H1 (cell line): ENCODE results near the gene PDE4D. TPM values are rescaled to one million over a fixed set of nuclear protein-coding genes. Genes with fewer than 3 reads are reported as not detected.

ENCODE experiments used
- CTCF ChIA-PET: fragments of 300-600 bp; sonication (Branson Sonifier 250); formaldehyde crosslinking; loops from one replicate; lab custom pipeline; 2021; ENCODE audit not compliant: partially characterized antibody; lab: Charles Lee
- POLR2A ChIA-PET: fragments of 300-600 bp; sonication (Branson Sonifier 250); formaldehyde crosslinking; loops from one replicate; lab custom pipeline; 2021; ENCODE audit warnings: inconsistent platforms; ENCODE audit not compliant: partially characterized antibody; lab: Charles Lee
- DNase-seq, 2 experiments: peaks; one replicate each; pipeline versions ENCODE4 v3.0.0 to v3.0.0-alpha.2; 2010 to 2022; ENCODE audit warnings: low spot score in 2 of 2, low read depth in 1 of 2, mixed read lengths in 1 of 2
- FAIRE-seq: peaks from 2 replicates; lab custom pipeline; 2011; peaks lifted over from hg19 to GRCh38; lab: Jason Lieb, UNC
- H2AFZ ChIP-seq: 2 replicates; pipeline ENCODE4 v1.8.1; 2012; ENCODE audit warnings: low read length, inconsistent platforms
- H2AK5ac ChIP-seq: 2 replicates; pipeline ENCODE4 v1.6.1; 2013; ENCODE audit warnings: low read depth, low read length
- H2BK120ac ChIP-seq: replicated peaks from 2 replicates; pipeline ENCODE3; 2013; ENCODE audit warnings: low read depth, low read length, inconsistent platforms
- H2BK12ac ChIP-seq: 2 replicates; pipeline ENCODE4 v1.6.1; 2013; ENCODE audit warnings: low read depth, low read length
- H2BK15ac ChIP-seq: 2 replicates; pipeline ENCODE4 v1.6.1; 2013; ENCODE audit warnings: low read length
- H2BK20ac ChIP-seq: 2 replicates; pipeline ENCODE4 v1.6.1; 2013; ENCODE audit warnings: low read length
- H2BK5ac ChIP-seq: 2 replicates; pipeline ENCODE4 v1.6.1; 2013; ENCODE audit warnings: low read depth, low read length
- H3K14ac ChIP-seq: 2 replicates; pipeline ENCODE4 v1.6.1; 2013; ENCODE audit warnings: inconsistent platforms; ENCODE audit not compliant: insufficient read length
- H3K18ac ChIP-seq: 2 replicates; pipeline ENCODE4 v1.6.1; 2013; ENCODE audit warnings: low read length; ENCODE audit errors: extremely low read depth
- H3K23ac ChIP-seq: 2 replicates; pipeline ENCODE4 v1.6.1; 2013; ENCODE audit warnings: inconsistent platforms; ENCODE audit not compliant: insufficient read length
- H3K23me2 ChIP-seq: 2 replicates; pipeline ENCODE4 v1.6.1; 2013; ENCODE audit warnings: low read depth, low read length
- H3K27ac ChIP-seq: 2 replicates; pipeline ENCODE4 v1.6.1; 2011; ENCODE audit warnings: low read depth, low read length, inconsistent platforms
- H3K27me3 ChIP-seq, 4 experiments: replicated peaks in 1 of 4; 1 replicate in 1 of 4; 2 replicates in 3 of 4; pipeline versions ENCODE4 v1.6.1 to v1.8.1; 2011 to 2013; ENCODE audit warnings: low read length in 3 of 4, mild to moderate bottlenecking in 3 of 4, inconsistent platforms in 2 of 4, mixed read lengths in 2 of 4, moderate library complexity in 1 of 4; ENCODE audit not compliant: control insufficient read depth in 3 of 4, insufficient read depth in 3 of 4; ENCODE audit errors: extremely low read depth in 1 of 4
- H3K36me3 ChIP-seq, 4 experiments: 2 replicates each; pipeline versions ENCODE4 v1.6.1 to v1.8.1; 2011 to 2013; ENCODE audit warnings: mild to moderate bottlenecking in 4 of 4, low read length in 3 of 4, moderate library complexity in 2 of 4, control low read depth in 1 of 4, inconsistent platforms in 1 of 4; ENCODE audit not compliant: insufficient read depth in 4 of 4, control insufficient read depth in 2 of 4
- H3K4ac ChIP-seq: replicated peaks from 2 replicates; pipeline ENCODE3; 2013; ENCODE audit warnings: low read length, low read depth, mixed read lengths, inconsistent platforms; ENCODE audit not compliant: insufficient read length
- H3K4me1 ChIP-seq, 4 experiments: replicated peaks in 1 of 4; 1 replicate in 1 of 4; 2 replicates in 3 of 4; pipeline versions ENCODE4 v1.6.1 to v1.8.1; 2011 to 2013; ENCODE audit warnings: low read length in 3 of 4, inconsistent platforms in 2 of 4, mixed read lengths in 1 of 4; ENCODE audit not compliant: insufficient read depth in 4 of 4, control insufficient read depth in 3 of 4
- H3K4me2 ChIP-seq, 2 experiments: 2 replicates each; pipeline versions ENCODE4 v1.6.1 to v1.8.1; 2011 to 2013; ENCODE audit warnings: low read depth in 2 of 2, low read length in 2 of 2, control low read depth in 1 of 2, inconsistent platforms in 1 of 2, mild to moderate bottlenecking in 1 of 2; ENCODE audit not compliant: insufficient read depth in 1 of 2
- H3K4me3 ChIP-seq, 4 experiments: fragments of 200-600, 300-600 bp in 1 of 4; sonication (generic), shearing (Covaris generic), sonication (Bioruptor Twin) in 1 of 4; 2 replicates each; pipeline versions ENCODE4 v1.5.1 to v1.8.1; 2011 to 2016; ENCODE audit warnings: low read length in 4 of 4, low read depth in 3 of 4, control low read depth in 2 of 4, inconsistent platforms in 2 of 4, mild to moderate bottlenecking in 2 of 4, mixed read lengths in 1 of 4, moderate library complexity in 1 of 4; ENCODE audit not compliant: insufficient read depth in 2 of 4; ENCODE audit errors: extremely low read depth in 1 of 4
- H3K56ac ChIP-seq: replicated peaks from 2 replicates; pipeline ENCODE3; 2013; ENCODE audit warnings: low read depth, mild to moderate bottlenecking, mixed read lengths, low read length, inconsistent platforms; ENCODE audit not compliant: insufficient read length
- H3K79me1 ChIP-seq: 2 replicates; pipeline ENCODE4 v1.6.1; 2013; ENCODE audit warnings: low read depth, low read length, control low read depth
- H3K79me2 ChIP-seq, 2 experiments: 2 replicates each; pipeline versions ENCODE4 v1.6.1 to v1.8.1; 2012 to 2013; ENCODE audit warnings: low read length in 2 of 2, mild to moderate bottlenecking in 2 of 2, inconsistent platforms in 1 of 2; ENCODE audit not compliant: insufficient read depth in 2 of 2, control insufficient read depth in 1 of 2
- H3K9ac ChIP-seq, 4 experiments: replicated peaks in 1 of 4; 1 replicate in 1 of 4; 2 replicates in 3 of 4; pipeline versions ENCODE4 v1.6.1 to v1.8.1; 2011 to 2013; ENCODE audit warnings: low read depth in 3 of 4, low read length in 3 of 4, control low read depth in 2 of 4, mild to moderate bottlenecking in 2 of 4, moderate library complexity in 2 of 4, inconsistent platforms in 1 of 4; ENCODE audit errors: extremely low read depth in 1 of 4
- H3K9me3 ChIP-seq, 2 experiments: 2 replicates each; pipeline versions ENCODE4 v1.6.1 to v1.8.1; 2012 to 2013; ENCODE audit warnings: mild to moderate bottlenecking in 2 of 2, moderate library complexity in 2 of 2, control low read depth in 1 of 2, inconsistent platforms in 1 of 2, low read depth in 1 of 2, low read length in 1 of 2, mixed read lengths in 1 of 2; ENCODE audit not compliant: insufficient read depth in 2 of 2
- H4K20me1 ChIP-seq, 2 experiments: replicated peaks in 1 of 2; 2 replicates each; pipeline versions ENCODE3 to v1.8.1; 2011 to 2013; ENCODE audit warnings: inconsistent platforms in 2 of 2, low read length in 2 of 2, mild to moderate bottlenecking in 1 of 2; ENCODE audit not compliant: insufficient read depth in 2 of 2, control insufficient read depth in 1 of 2
- H4K5ac ChIP-seq: 2 replicates; pipeline ENCODE4 v1.6.1; 2013; ENCODE audit warnings: low read length, low read depth, mixed read lengths, inconsistent platforms; ENCODE audit not compliant: insufficient read length
- H4K8ac ChIP-seq: 2 replicates; pipeline ENCODE4 v1.8.0; 2013; ENCODE audit warnings: mild to moderate bottlenecking, moderate library complexity, low read length, inconsistent platforms; ENCODE audit not compliant: insufficient read depth; ENCODE audit errors: extremely low read depth
- H4K91ac ChIP-seq: replicated peaks from 2 replicates; pipeline ENCODE3; 2013; ENCODE audit warnings: low read length, mixed read lengths, inconsistent platforms; ENCODE audit not compliant: insufficient read length
- BACH1 ChIP-seq: IDR thresholded peaks from 2 replicates; pipeline ENCODE4 v1.6.1; 2012; ENCODE audit warnings: low read length, improper control_type of control experiment
- CBX8 ChIP-seq: fragments of 300-800, 300-1000 bp; sonication (generic); IDR thresholded peaks from 2 replicates; pipeline ENCODE4 v1.7.1; 2016; ENCODE audit warnings: low read depth, low read length, borderline replicate concordance
- CEBPB ChIP-seq: IDR thresholded peaks from 2 replicates; pipeline ENCODE4 v1.6.1; 2012; ENCODE audit warnings: low read depth, low read length
- EP300 ChIP-seq, 2 experiments: IDR thresholded peaks; 1 replicate in 1 of 2; 2 replicates in 1 of 2; pipeline ENCODE4 v1.6.1; 2011 to 2012; ENCODE audit warnings: low read depth in 2 of 2, low read length in 2 of 2, mild to moderate bottlenecking in 2 of 2, borderline replicate concordance in 1 of 2, inconsistent platforms in 1 of 2, moderate library complexity in 1 of 2
- EZH2 ChIP-seq: fragments of 200-600 bp; sonication (generic); IDR thresholded peaks from 2 replicates; pipeline ENCODE4 v1.7.1; 2012; ENCODE audit warnings: low read depth, mild to moderate bottlenecking, moderate library complexity, low read length, inconsistent platforms; ENCODE audit not compliant: severe bottlenecking
- GTF2F1 ChIP-seq: IDR thresholded peaks from 2 replicates; pipeline ENCODE4 v1.6.1; 2012; ENCODE audit warnings: low read depth, low read length, improper control_type of control experiment, borderline replicate concordance
- HDAC2 ChIP-seq, 2 experiments: fragments of 300-600 bp in 1 of 2; sonication (generic) in 1 of 2; IDR thresholded peaks; 2 replicates each; pipeline ENCODE4 v1.6.1; 2011 to 2012; ENCODE audit warnings: low read depth in 2 of 2, low read length in 2 of 2, mild to moderate bottlenecking in 2 of 2, moderate library complexity in 2 of 2, borderline replicate concordance in 1 of 2, inconsistent platforms in 1 of 2
- MAFK ChIP-seq: IDR thresholded peaks from 2 replicates; pipeline ENCODE4 v1.6.1; 2012; ENCODE audit warnings: low read depth, mild to moderate bottlenecking, improper control_type of control experiment, low read length
- POLR2A ChIP-seq, 2 experiments: IDR thresholded peaks; 1 replicate in 1 of 2; 2 replicates in 1 of 2; pipeline ENCODE4 v1.6.1; 2011; ENCODE audit warnings: low read depth in 2 of 2, low read length in 2 of 2, mild to moderate bottlenecking in 2 of 2; ENCODE audit errors: control extremely low read depth in 1 of 2
- RAD21 ChIP-seq, 2 experiments: IDR thresholded peaks in 1 of 2; conservative IDR thresholded peaks in 1 of 2; 2 replicates each; pipeline ENCODE4 v1.6.1; 2011; ENCODE audit warnings: low read depth in 2 of 2, low read length in 2 of 2, improper control_type of control experiment in 1 of 2, inconsistent platforms in 1 of 2, mild to moderate bottlenecking in 1 of 2, moderate library complexity in 1 of 2
- SAP30 ChIP-seq: fragments of 300-600 bp; sonication (generic); IDR thresholded peaks from 2 replicates; pipeline ENCODE4 v1.7.1; 2012; ENCODE audit warnings: low read length, moderate library complexity, mild to moderate bottlenecking, inconsistent platforms; ENCODE audit not compliant: insufficient read depth, insufficient replicate concordance
- SRF ChIP-seq: IDR thresholded peaks from 2 replicates; pipeline ENCODE4 v1.6.1; 2011; ENCODE audit warnings: mild to moderate bottlenecking, low read depth, low read length, moderate library complexity
- TCF12 ChIP-seq: IDR thresholded peaks from 2 replicates; pipeline ENCODE4 v1.6.1; 2011; ENCODE audit warnings: low read depth, mild to moderate bottlenecking, low read length
- WGBS, 2 experiments: shearing (Covaris generic) in 1 of 2; methylation state at CpG; one replicate each; pipeline versions ENCODE4 v1.1.6 to v1.1.7; 2013 to 2015; ENCODE audit warnings: low lambda C conversion rate in 2 of 2, mixed read lengths in 2 of 2, inconsistent platforms in 1 of 2, low coverage in 1 of 2, missing lambda C conversion rate in 1 of 2; ENCODE audit not compliant: insufficient replicate concordance in 2 of 2, insufficient coverage in 1 of 2, insufficient read length in 1 of 2; ENCODE audit errors: extremely low coverage in 1 of 2, missing lambda C conversion rate in 1 of 2; 5-methylcytosine and 5-hydroxymethylcytosine counted together
- polyA plus RNA-seq, 7 experiments: library from polyadenylated mRNA; depleted of rRNA in 3 of 7; stranded (reverse) in 5 of 7; unstranded in 2 of 7; fragments of >200 nt in 5 of 7; fragments of 200-250 nt in 2 of 7; gene quantifications; 1 replicate in 5 of 7; 2 replicates in 1 of 7; 4 replicates in 1 of 7; pipeline versions ENCODE4 v1.2.1 to v1.2.3, GENCODE V29; 2011 to 2013; ENCODE audit warnings: missing spikeins in 2 of 7, mixed read lengths in 2 of 7
- total RNA-seq: library from RNA; stranded (reverse); fragmentation: NEBNext Ultra II Directional; extraction: Animal tissue kit (Norgen Biotek cat#: 25700); gene quantifications from 2 replicates; pipeline ENCODE4 v1.2.1, GENCODE V29; 2021

The PDE4D gene
- total and polyA plus RNA-seq, 2 of the 8 experiments (the other 6 are each of a cell fraction or from before 2014, with no cell fraction given) = 2.3 to 3.7 TPM

DNA sequence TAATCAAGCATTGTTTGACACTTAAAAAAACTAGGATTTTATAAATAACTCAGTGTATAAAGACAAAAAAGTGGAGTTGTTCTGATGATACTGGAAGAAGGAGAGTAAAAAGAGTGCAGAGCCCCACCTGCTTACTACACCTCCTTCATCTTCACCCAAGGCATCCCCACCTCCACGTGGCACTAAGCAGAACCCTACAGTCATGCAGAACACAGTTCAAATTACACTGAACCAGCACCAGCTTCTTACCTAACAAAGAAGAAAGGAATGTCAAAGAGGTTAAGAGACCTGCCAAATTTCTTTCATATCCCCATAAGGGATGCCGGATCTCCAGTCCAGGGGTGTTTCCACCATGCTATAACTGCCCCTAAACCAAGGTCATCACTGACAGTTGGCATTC, 55.5 kb downstream of the PDE4D start:
- H3K27me3 ChIP-seq = no peaks in the 10 kb centered on the region
- no peak overlapping the region for H2AFZ ChIP-seq
- DNase-seq (no peak), FAIRE-seq (no peak)
- H2BK5ac ChIP-seq = no peak overlapping the region
- H2BK12ac ChIP-seq = no peak overlapping the region
- H4K91ac ChIP-seq = no peak overlapping the region
- H3K14ac ChIP-seq = no peak overlapping the region
- no peaks in the 10 kb centered on the region for H4K20me1 ChIP-seq
- H3K4me3 ChIP-seq = no peak overlapping the region
- no peak overlapping the region for H3K18ac ChIP-seq
- no peak overlapping the region for H4K8ac ChIP-seq
- H2BK15ac ChIP-seq = no peak overlapping the region
- H3K23ac ChIP-seq = no peak overlapping the region
- H3K9ac ChIP-seq = no peak overlapping the region
- no peaks in the 10 kb centered on the region for H3K23me2 ChIP-seq
- H3K4me1 ChIP-seq = no peaks in the 10 kb centered on the region
- H2AK5ac ChIP-seq = no peak overlapping the region
- no peak overlapping the region for H3K56ac ChIP-seq
- H2BK20ac ChIP-seq = no peak overlapping the region
- no peak overlapping the region for H3K4me2 ChIP-seq
- POLR2A ChIA-PET = no interaction called here
- CTCF ChIA-PET = interaction anchor here (0.6 to 1.3 kb wide), 2 partner anchors 449 to 807 kb away, joined by 3 to 4 read pairs; no protein-coding TSS in a partner anchor
- no peaks in the 10 kb centered on the region for H3K79me1 ChIP-seq
- no peak overlapping the region for H2BK120ac ChIP-seq
- no peak overlapping the region for H4K5ac ChIP-seq
- 54% methylated on average over 2 of the region's 2 CpGs; no CpG with 5 or more reads in 1 of the 2 experiments for WGBS, 2 experiments
- H3K79me2 ChIP-seq = no peaks in the 10 kb centered on the region
- no peak overlapping the region for H3K4ac ChIP-seq
- H3K27ac ChIP-seq = no peak overlapping the region
- H3K36me3 ChIP-seq = no peaks in the 10 kb centered on the region
- no peaks in the 10 kb centered on the region; a peak in 1 of 4 replicates for H3K9me3 ChIP-seq
- no peak for TF ChIP-seq TCF12
- TF ChIP-seq MAFK = no peak
- TF ChIP-seq RAD21 (IDR thresholded peaks at IDR 0.05 in 1 of 2, conservative IDR thresholded peaks at IDR 0.05 in 1 of 2; ENCODE audit: low read depth in 2 of 2, low read length in 2 of 2) = no peak
- TF ChIP-seq EZH2 = no peak
- TF ChIP-seq CEBPB = no peak
- no peak for TF ChIP-seq GTF2F1
- TF ChIP-seq BACH1 = no peak
- TF ChIP-seq EP300 (IDR thresholded peaks at IDR 0.05; ENCODE audit: borderline replicate concordance in 1 of 2, low read depth in 2 of 2, low read length in 2 of 2) = no peak
- no peak for TF ChIP-seq CBX8
- TF ChIP-seq HDAC2 (IDR thresholded peaks at IDR 0.05; ENCODE audit: borderline replicate concordance in 1 of 2, low read depth in 2 of 2, low read length in 2 of 2) = no peak
- no peak for TF ChIP-seq SRF
- no peak for TF ChIP-seq POLR2A (IDR thresholded peaks at IDR 0.05; ENCODE audit: control extremely low read depth in 1 of 2, low read depth in 2 of 2, low read length in 2 of 2)
- TF ChIP-seq SAP30 = no peak
